Parathyroid adenoma (tissue), 2 donors: ENCODE results near the gene SMAD3.

Experiments used
- H2AFZ ChIP-seq: fragments of 300-600 bp; sonication (generic); one replicate; pipeline ENCODE4 v1.7.0; 2017; ENCODE audit warnings: antibody characterized with exemption, mild to moderate bottlenecking
- H3K27ac ChIP-seq: fragments of 300-600 bp; sonication (generic); one replicate; pipeline ENCODE4 v1.7.0; 2017
- H3K27me3 ChIP-seq: fragments of 300-600 bp; sonication (generic); one replicate; pipeline ENCODE4 v1.7.0; 2017; ENCODE audit warnings: low read length; ENCODE audit not compliant: control insufficient read depth, insufficient read depth
- H3K36me3 ChIP-seq: fragments of 300-600 bp; sonication (generic); one replicate; pipeline ENCODE4 v1.7.0; 2017; ENCODE audit warnings: low read length; ENCODE audit not compliant: control insufficient read depth, insufficient read depth
- H3K4me1 ChIP-seq: fragments of 300-600 bp; sonication (generic); one replicate; pipeline ENCODE4 v1.7.0; 2017; ENCODE audit warnings: control low read depth
- H3K4me2 ChIP-seq: fragments of 300-600 bp; sonication (generic); one replicate; pipeline ENCODE4 v1.7.0; 2017; ENCODE audit warnings: low read length
- H3K4me3 ChIP-seq: fragments of 300-600 bp; sonication (generic); one replicate; pipeline ENCODE4 v1.7.0; 2017; ENCODE audit warnings: low read depth, low read length
- H3K79me2 ChIP-seq: fragments of 300-600 bp; sonication (generic); one replicate; pipeline ENCODE4 v1.7.0; 2017; ENCODE audit warnings: control low read depth
- H3K9ac ChIP-seq: fragments of 300-600 bp; sonication (generic); one replicate; pipeline ENCODE4 v1.7.0; 2017; ENCODE audit warnings: mild to moderate bottlenecking
- H3K9me3 ChIP-seq: fragments of 300-600 bp; sonication (generic); one replicate; pipeline ENCODE4 v1.7.0; 2017; ENCODE audit warnings: low read length; ENCODE audit not compliant: control insufficient read depth
- CTCF ChIP-seq: fragments of 300-600 bp; sonication (generic); IDR thresholded peaks from one replicate; pipeline ENCODE4 v1.7.0; 2017; ENCODE audit warnings: antibody characterized with exemption, mild to moderate bottlenecking
- donor health status: primary hyperparathyroidism.

SMAD3 gene

GRCh38 chr15:67109141-67110034 lies 44.0 kb downstream of the SMAD3 start:
- H3K27me3 ChIP-seq, result no peaks in the 10 kb centered on the region
- H3K79me2 ChIP-seq, result peaks cover 15% of the 10 kb centered on the region
- no peak overlapping the region for H3K9ac ChIP-seq
- no peak overlapping the region for H3K27ac ChIP-seq
- H3K36me3 ChIP-seq, result no peaks in the 10 kb centered on the region
- H3K4me1 ChIP-seq, result peaks cover 6% of the 10 kb centered on the region
- H3K9me3 ChIP-seq, result no peaks in the 10 kb centered on the region
- H3K4me3 ChIP-seq, result no peak overlapping the region
- no peak for TF ChIP-seq CTCF
- H3K4me2 ChIP-seq, result no peak overlapping the region
- H2AFZ ChIP-seq, result no peak overlapping the region

- Histone ChIP-seq H3K27me3 (no peaks in the 10 kb centered on the region), H3K4me3 (no peak overlapping the region), H3K9ac (no peak overlapping the region), H3K27ac (no peak overlapping the region), H3K4me1 (peaks cover 10% of the 10 kb centered on the region), H3K4me2 (no peak overlapping the region), H2AFZ (no peak overlapping the region), H3K36me3 (no peaks in the 10 kb centered on the region), H3K9me3 (no peaks in the 10 kb centered on the region), H3K79me2 (peaks cover 15% of the 10 kb centered on the region)
- TF ChIP-seq CTCF, result no peak
Observed at GRCh38 chr15:67110361-67110781, 45.0 kb downstream of the SMAD3 start.

GRCh38 chr15:67110958-67111864 lies 45.8 kb downstream of the SMAD3 start:
- no peak overlapping the region for H2AFZ ChIP-seq
- H3K9me3 ChIP-seq, result no peaks in the 10 kb centered on the region
- H3K4me3 ChIP-seq, result no peak overlapping the region
- peaks cover 14% of the 10 kb centered on the region for H3K4me1 ChIP-seq
- H3K4me2 ChIP-seq, result no peak overlapping the region
- TF ChIP-seq CTCF, result no peak
- no peak overlapping the region for H3K27ac ChIP-seq
- peaks cover 15% of the 10 kb centered on the region for H3K79me2 ChIP-seq
- H3K9ac ChIP-seq, result no peak overlapping the region
- no peaks in the 10 kb centered on the region for H3K27me3 ChIP-seq
- H3K36me3 ChIP-seq, result no peaks in the 10 kb centered on the region

- H3K4me1 ChIP-seq, result peaks cover 7% of the 10 kb centered on the region
- no peaks in the 10 kb centered on the region for H3K36me3 ChIP-seq
- no peak overlapping the region for H2AFZ ChIP-seq
- H3K27me3 ChIP-seq, result no peaks in the 10 kb centered on the region
- H3K4me2 ChIP-seq, result no peak overlapping the region
- no peak overlapping the region for H3K27ac ChIP-seq
- H3K79me2 ChIP-seq, result peaks cover 31% of the 10 kb centered on the region
- H3K9me3 ChIP-seq, result no peaks in the 10 kb centered on the region
- no peak for TF ChIP-seq CTCF
- no peak overlapping the region for H3K9ac ChIP-seq
- H3K4me3 ChIP-seq, result no peak overlapping the region
Observed at GRCh38 chr15:67114046-67114445, 48.6 kb downstream of the SMAD3 start.
